HepG2 (cell line): Measurements from ENCODE around the gene CCN6.

Experiments used
- CTCF ChIP-seq: sonication (generic); formaldehyde crosslinking; IDR thresholded peaks from 2 replicates; pipeline ENCODE4 v1.5.0; 2020; ENCODE audit warnings: mild to moderate bottlenecking, missing genetic modification reagents, moderate library complexity
- ELF4 ChIP-seq: sonication (generic); formaldehyde crosslinking; IDR thresholded peaks from 2 replicates; pipeline ENCODE4 v1.5.0; 2020; ENCODE audit warnings: missing genetic modification reagents, mild to moderate bottlenecking, moderate library complexity, borderline replicate concordance
- FOXM1 ChIP-seq: sonication (generic); formaldehyde crosslinking; IDR thresholded peaks from 2 replicates; pipeline ENCODE4 v1.5.0; 2020; ENCODE audit warnings: missing genetic modification reagents
- GZF1 ChIP-seq: sonication (generic); formaldehyde crosslinking; IDR thresholded peaks from 2 replicates; pipeline ENCODE4 v1.5.1; 2020; ENCODE audit warnings: mild to moderate bottlenecking, missing genetic modification reagents
- HCFC1 ChIP-seq: fragments of 150-350 bp; IDR thresholded peaks from 2 replicates; pipeline ENCODE4 v1.6.1; 2014; ENCODE audit warnings: low read depth, low read length
- HHEX ChIP-seq: IDR thresholded peaks from 2 replicates; pipeline ENCODE4 v1.6.1; 2016; ENCODE audit warnings: control low read depth
- ZNF232 ChIP-seq: sonication (generic); formaldehyde crosslinking; IDR thresholded peaks from 2 replicates; pipeline ENCODE4 v1.4.0; 2020; ENCODE audit warnings: missing genetic modification reagents, borderline replicate concordance
- TF ChIP-seq, protein P1 (sequence below): IDR thresholded peaks from 2 replicates; pipeline ENCODE4 v1.6.1; 2012; ENCODE audit warnings: inconsistent platforms

GRCh38 chr6:112019589-112019988, 34.3 kb upstream of the CCN6 start:
- TF ChIP-seq CTCF (no peak), HHEX (no peak), FOXM1 (CRISPR knock-in tag) (no peak), ELF4 (CRISPR knock-in tag) (no peak), GZF1 (CRISPR knock-in tag) (no peak), HCFC1 (no peak), ZNF232 (no peak)
- TF ChIP-seq, protein P1, sequence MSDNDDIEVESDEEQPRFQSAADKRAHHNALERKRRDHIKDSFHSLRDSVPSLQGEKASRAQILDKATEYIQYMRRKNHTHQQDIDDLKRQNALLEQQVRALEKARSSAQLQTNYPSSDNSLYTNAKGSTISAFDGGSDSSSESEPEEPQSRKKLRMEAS = no peak
